Neural progenitor cell (in vitro differentiated cells): Measurements from ENCODE around the gene ACOX3. TPM values are rescaled to one million over a fixed set of nuclear protein-coding genes. Genes with fewer than 3 reads are reported as not detected.

Source experiments
- DNase-seq: peaks from one replicate; pipeline ENCODE4 v3.0.0-alpha.2; 2016; ENCODE audit warnings: low spot score
- H2AFZ ChIP-seq: fragments of 200-600 bp; sonication (generic); replicated peaks from 2 replicates; pipeline ENCODE4 v1.6.1; 2016; ENCODE audit warnings: antibody characterized with exemption
- H3F3A ChIP-seq: fragments of 200-600 bp; sonication (generic); 2 replicates; pipeline ENCODE4 v1.6.1; 2016; ENCODE audit warnings: antibody characterized with exemption, low read depth
- H3K27ac ChIP-seq: fragments of 200-600 bp; sonication (generic); 2 replicates; pipeline ENCODE4 v1.5.1; 2016; ENCODE audit warnings: mild to moderate bottlenecking
- H3K27me3 ChIP-seq: fragments of 200-600 bp; sonication (generic); 2 replicates; pipeline ENCODE4 v1.6.1; 2016; ENCODE audit warnings: mild to moderate bottlenecking, moderate library complexity
- H3K36me3 ChIP-seq: fragments of 200-600 bp; sonication (generic); 2 replicates; pipeline ENCODE4 v1.5.1; 2016
- H3K4me1 ChIP-seq: fragments of 200-600 bp; sonication (generic); 2 replicates; pipeline ENCODE4 v1.6.1; 2016; ENCODE audit warnings: mixed run types
- H3K4me2 ChIP-seq: fragments of 200-600 bp; sonication (generic); 2 replicates; pipeline ENCODE4 v1.6.1; 2016
- H3K4me3 ChIP-seq: fragments of 200-600 bp; sonication (generic); 2 replicates; pipeline ENCODE4 v1.5.1; 2016
- H3K79me2 ChIP-seq: fragments of 200-600 bp; sonication (generic); 2 replicates; pipeline ENCODE4 v1.6.1; 2016; ENCODE audit warnings: low read depth
- H3K9ac ChIP-seq: fragments of 200-600 bp; sonication (generic); 2 replicates; pipeline ENCODE4 v1.6.1; 2016
- H3K9me3 ChIP-seq: fragments of 200-600 bp; sonication (generic); 2 replicates; pipeline ENCODE4 v1.5.1; 2016; ENCODE audit warnings: low read depth
- H4K20me1 ChIP-seq: fragments of 200-600 bp; sonication (generic); 2 replicates; pipeline ENCODE4 v1.6.1; 2016; ENCODE audit warnings: low read depth
- H3K27ac Mint-ChIP-seq: 3 replicates; pipeline ENCODE4 v1.8.0; 2021; ENCODE audit warnings: mixed read lengths
- H3K27me3 Mint-ChIP-seq: 2 replicates; pipeline ENCODE4 v1.8.0; 2022; ENCODE audit warnings: low read depth, mild to moderate bottlenecking, inconsistent platforms, moderate library complexity, mixed read lengths; ENCODE audit not compliant: insufficient read depth
- H3K36me3 Mint-ChIP-seq: 3 replicates; pipeline ENCODE4 v1.8.0; 2021; ENCODE audit warnings: mixed read lengths
- H3K4me1 Mint-ChIP-seq: 3 replicates; pipeline ENCODE4 v1.8.0; 2021; ENCODE audit warnings: mixed read lengths
- H3K4me3 Mint-ChIP-seq: 3 replicates; pipeline ENCODE4 v1.8.0; 2021; ENCODE audit warnings: mild to moderate bottlenecking, moderate library complexity, mixed read lengths
- H3K9me3 Mint-ChIP-seq: 3 replicates; pipeline ENCODE4 v1.8.0; 2020; ENCODE audit warnings: mixed read lengths
- EZH2 ChIP-seq: fragments of 200-600 bp; sonication (generic); IDR thresholded peaks from 2 replicates; pipeline ENCODE4 v1.6.1; 2017; ENCODE audit warnings: antibody characterized with exemption, mild to moderate bottlenecking, moderate library complexity
- EZH2phosphoT487 ChIP-seq: fragments of 200-600 bp; sonication (generic); IDR thresholded peaks from 2 replicates; pipeline ENCODE4 v1.6.1; 2017; ENCODE audit warnings: antibody characterized with exemption
- total RNA-seq: library from RNA; depleted of rRNA; stranded (reverse); fragments of >200 nt; gene quantifications from 2 replicates; pipeline ENCODE4 v1.2.3, GENCODE V29; 2015; ENCODE audit warnings: low replicate concordance
- TF ChIP-seq, protein P1 (sequence below): fragments of 200-600 bp; sonication (generic); IDR thresholded peaks from 2 replicates; pipeline ENCODE4 v1.5.1; 2017; ENCODE audit warnings: antibody characterized with exemption, mild to moderate bottlenecking

The ACOX3 gene
- total RNA-seq, 1 donor from 2014 or later: 14.0 TPM

DNA sequence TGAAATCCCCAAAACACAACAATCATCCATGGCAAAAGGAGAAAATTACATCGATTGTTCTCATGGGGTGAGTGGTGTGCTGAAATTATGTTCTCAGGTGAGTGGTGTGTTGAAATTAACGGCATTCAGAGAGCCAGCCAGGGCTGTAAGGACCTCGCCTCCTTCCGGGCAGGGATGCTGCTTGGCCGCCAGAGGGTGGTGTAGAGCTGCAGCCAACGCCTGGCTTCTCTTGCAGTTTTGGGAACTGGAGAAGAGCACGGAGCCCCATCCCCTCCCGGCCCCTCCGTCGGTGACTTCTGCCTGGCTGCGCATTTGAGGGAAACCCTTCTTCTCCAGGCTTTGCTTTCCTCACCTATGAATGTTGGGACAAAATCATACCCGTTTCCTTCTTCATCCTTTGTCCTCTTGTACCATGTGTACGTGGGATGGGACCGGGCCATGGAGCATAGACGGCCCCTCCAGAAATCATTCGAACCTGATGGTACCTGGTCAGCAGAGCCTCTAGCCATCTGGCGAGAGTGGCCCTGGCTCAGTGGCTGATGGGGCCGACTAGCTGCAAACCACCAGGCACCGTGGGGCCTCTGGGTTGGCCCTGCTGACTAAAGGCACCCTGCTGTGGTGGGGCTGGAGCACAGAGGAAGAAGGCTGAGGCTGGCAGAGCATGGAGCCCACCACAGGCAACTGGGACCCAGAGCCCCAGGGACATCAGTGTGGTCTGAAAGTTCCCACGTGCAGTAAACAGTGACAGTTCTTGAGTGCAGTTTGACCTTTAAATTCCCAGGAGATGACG lies 28.4 kb upstream of the ACOX3 start:
- no peak overlapping the region for H3K27ac ChIP-seq
- TF ChIP-seq, protein P1, sequence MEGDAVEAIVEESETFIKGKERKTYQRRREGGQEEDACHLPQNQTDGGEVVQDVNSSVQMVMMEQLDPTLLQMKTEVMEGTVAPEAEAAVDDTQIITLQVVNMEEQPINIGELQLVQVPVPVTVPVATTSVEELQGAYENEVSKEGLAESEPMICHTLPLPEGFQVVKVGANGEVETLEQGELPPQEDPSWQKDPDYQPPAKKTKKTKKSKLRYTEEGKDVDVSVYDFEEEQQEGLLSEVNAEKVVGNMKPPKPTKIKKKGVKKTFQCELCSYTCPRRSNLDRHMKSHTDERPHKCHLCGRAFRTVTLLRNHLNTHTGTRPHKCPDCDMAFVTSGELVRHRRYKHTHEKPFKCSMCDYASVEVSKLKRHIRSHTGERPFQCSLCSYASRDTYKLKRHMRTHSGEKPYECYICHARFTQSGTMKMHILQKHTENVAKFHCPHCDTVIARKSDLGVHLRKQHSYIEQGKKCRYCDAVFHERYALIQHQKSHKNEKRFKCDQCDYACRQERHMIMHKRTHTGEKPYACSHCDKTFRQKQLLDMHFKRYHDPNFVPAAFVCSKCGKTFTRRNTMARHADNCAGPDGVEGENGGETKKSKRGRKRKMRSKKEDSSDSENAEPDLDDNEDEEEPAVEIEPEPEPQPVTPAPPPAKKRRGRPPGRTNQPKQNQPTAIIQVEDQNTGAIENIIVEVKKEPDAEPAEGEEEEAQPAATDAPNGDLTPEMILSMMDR: peak; percentile 96
- TF ChIP-seq EZH2phosphoT487: no peak
- peaks cover 6% of the 10 kb centered on the region for H3F3A ChIP-seq
- peaks cover 18% of the 10 kb centered on the region for H3K4me1 Mint-ChIP-seq
- H3K27me3 ChIP-seq: no peaks in the 10 kb centered on the region
- H3K4me3 ChIP-seq: no peak overlapping the region
- no peak overlapping the region for H3K4me3 Mint-ChIP-seq
- H3K27me3 Mint-ChIP-seq: peaks cover 10% of the 10 kb centered on the region
- no peaks in the 10 kb centered on the region for H3K9me3 ChIP-seq
- no peaks in the 10 kb centered on the region for H3K36me3 ChIP-seq
- H4K20me1 ChIP-seq: no peaks in the 10 kb centered on the region
- H3K4me2 ChIP-seq: no peak overlapping the region
- H3K79me2 ChIP-seq: no peaks in the 10 kb centered on the region
- H3K36me3 Mint-ChIP-seq: peaks cover 12% of the 10 kb centered on the region
- DNase-seq: peak; percentile 84
- H2AFZ ChIP-seq: no peak overlapping the region
- no peak overlapping the region for H3K9ac ChIP-seq
- H3K4me1 ChIP-seq: no peaks in the 10 kb centered on the region
- H3K27ac Mint-ChIP-seq: no peak overlapping the region
- no peaks in the 10 kb centered on the region for H3K9me3 Mint-ChIP-seq

DNA sequence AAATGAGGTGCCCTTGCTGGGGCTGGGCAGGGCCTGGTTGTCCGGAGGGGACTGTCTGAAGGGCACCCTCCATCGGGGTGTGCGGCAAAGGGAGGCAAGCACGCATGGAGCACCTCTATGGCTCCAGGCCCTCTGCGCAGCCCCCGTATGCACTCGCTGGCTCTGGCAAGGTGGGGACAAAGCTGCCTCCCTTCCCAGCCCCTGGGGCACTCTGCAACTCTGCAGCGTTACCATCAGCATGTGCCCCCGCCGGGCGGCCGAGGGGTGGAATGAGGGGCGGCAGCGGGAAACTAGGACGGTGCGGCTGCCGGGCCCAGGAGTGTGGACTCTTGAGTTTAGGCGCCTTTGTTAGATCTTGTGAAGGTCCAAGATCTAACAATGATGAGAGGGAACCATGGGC lies 26.5 kb upstream of the ACOX3 start:
- no peak overlapping the region for H3K4me3 ChIP-seq
- Mint-ChIP-seq H3K27me3 (peaks cover 6% of the 10 kb centered on the region), H3K9me3 (no peaks in the 10 kb centered on the region), H3K36me3 (peaks cover 12% of the 10 kb centered on the region), H3K27ac (no peak overlapping the region), H3K4me3 (no peak overlapping the region), H3K4me1 (peaks cover 5% of the 10 kb centered on the region)
- H3K9me3 ChIP-seq: no peaks in the 10 kb centered on the region
- H3K9ac ChIP-seq: no peak overlapping the region
- H3K79me2 ChIP-seq: no peaks in the 10 kb centered on the region
- no peaks in the 10 kb centered on the region for H3K36me3 ChIP-seq
- no peaks in the 10 kb centered on the region for H3K4me1 ChIP-seq
- H4K20me1 ChIP-seq: no peaks in the 10 kb centered on the region
- H3K27ac ChIP-seq: no peak overlapping the region
- H2AFZ ChIP-seq: no peak overlapping the region
- TF ChIP-seq EZH2phosphoT487: no peak
- TF ChIP-seq, protein P1: no peak
- TF ChIP-seq EZH2: no peak
- peaks cover 6% of the 10 kb centered on the region for H3F3A ChIP-seq
- no peak for DNase-seq
- H3K27me3 ChIP-seq: no peaks in the 10 kb centered on the region
- H3K4me2 ChIP-seq: no peak overlapping the region

DNA sequence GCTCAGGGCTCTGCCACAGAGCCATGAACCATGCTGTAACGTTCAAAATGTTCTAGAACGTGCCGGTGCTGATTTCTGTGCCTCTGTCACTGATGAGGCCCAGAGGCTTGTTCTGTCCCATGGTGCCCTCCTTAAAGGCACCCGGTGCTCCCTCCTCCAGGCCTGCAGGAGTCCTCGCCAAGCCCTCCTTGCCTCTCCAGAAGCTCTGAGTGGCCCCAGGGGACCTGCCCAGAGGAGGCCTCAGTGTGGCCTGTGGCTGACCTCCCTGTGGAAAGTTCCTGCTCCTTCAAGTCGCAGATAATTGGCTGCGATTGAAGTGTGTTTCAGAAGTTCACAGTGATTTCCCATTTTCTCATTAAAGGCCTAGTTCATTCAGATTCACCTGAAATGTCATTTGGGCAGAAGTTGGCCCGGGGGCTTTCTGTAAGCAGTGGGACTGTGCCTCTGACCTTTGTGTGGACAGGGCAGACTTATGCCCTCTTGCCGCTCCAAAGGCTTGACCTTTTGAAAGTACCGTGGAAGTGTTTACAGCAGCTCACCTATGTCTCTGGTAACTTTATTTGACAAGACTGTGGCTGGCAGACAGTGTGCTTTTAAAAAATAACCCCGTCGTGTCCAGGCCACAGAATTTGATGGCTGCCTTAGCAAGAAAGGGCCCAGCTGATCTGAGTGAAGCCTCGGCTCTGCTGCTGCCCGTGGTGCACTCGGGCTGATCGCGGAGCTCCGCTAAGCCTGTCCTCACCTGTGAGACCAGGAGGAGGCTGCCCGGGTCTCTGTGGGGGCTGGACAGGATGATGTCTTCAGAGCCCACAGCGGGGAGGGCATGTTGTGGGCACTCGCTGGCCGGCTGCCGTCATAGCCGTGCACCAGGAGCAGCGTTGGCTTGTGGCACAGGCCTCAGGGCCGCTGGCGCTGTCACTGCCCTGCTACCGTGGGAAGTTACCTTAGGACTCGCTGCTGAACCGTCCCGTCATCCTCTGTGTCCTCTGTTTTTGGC lies 25.4 kb upstream of the ACOX3 start:
- H3K27ac Mint-ChIP-seq: no peak overlapping the region
- no peak overlapping the region for H3K4me3 Mint-ChIP-seq

More for the DNA sequence above, 25.4 kb upstream of the ACOX3 start:
- H3K9me3 Mint-ChIP-seq: no peaks in the 10 kb centered on the region
- no peaks in the 10 kb centered on the region for H3K9me3 ChIP-seq
- no peak overlapping the region for H3K27ac ChIP-seq
- no peak for DNase-seq
- H3K36me3 ChIP-seq: no peaks in the 10 kb centered on the region
- H3K4me3 ChIP-seq: no peak overlapping the region
- peaks cover 13% of the 10 kb centered on the region for H3K36me3 Mint-ChIP-seq
- H2AFZ ChIP-seq: no peak overlapping the region
- H3K4me1 ChIP-seq: no peaks in the 10 kb centered on the region
- H3K4me2 ChIP-seq: no peak overlapping the region
- peaks cover 4% of the 10 kb centered on the region for H3K27me3 Mint-ChIP-seq
- no peak for TF ChIP-seq EZH2
- no peak for TF ChIP-seq EZH2phosphoT487
- TF ChIP-seq, protein P1: no peak
- peaks cover 4% of the 10 kb centered on the region for H3K4me1 Mint-ChIP-seq
- H3K27me3 ChIP-seq: no peaks in the 10 kb centered on the region
- H3K9ac ChIP-seq: no peak overlapping the region
- H3F3A ChIP-seq: peaks cover 6% of the 10 kb centered on the region
- H4K20me1 ChIP-seq: no peaks in the 10 kb centered on the region
- H3K79me2 ChIP-seq: no peaks in the 10 kb centered on the region
